HG02759 (cell line): ENCODE results near the gene THBS2.

Experiments used
- ATAC-seq: cut with Tn5 transposase; IDR thresholded peaks from one replicate; pipeline ENCODE4 v1.9.1; 2021; ENCODE audit warnings: mild to moderate bottlenecking, moderate library complexity; ENCODE audit not compliant: unreplicated experiment

Gene THBS2

GRCh38 chr6:169251371-169251802, 2.3 kb downstream of the THBS2 start:
- ATAC-seq = no peak

GRCh38 chr6:169250660-169251059, 3.0 kb downstream of the THBS2 start:
- no peak for ATAC-seq

- no peak for ATAC-seq
Measured at GRCh38 chr6:169249057-169249456, 4.6 kb downstream of the THBS2 start.

GRCh38 chr6:169248521-169248971, 5.1 kb downstream of the THBS2 start:
- no peak for ATAC-seq

- no peak for ATAC-seq
Measured at GRCh38 chr6:169247991-169248390, 5.7 kb downstream of the THBS2 start.

- ATAC-seq = no peak
Measured at GRCh38 chr6:169247419-169247818, 6.2 kb downstream of the THBS2 start.

GRCh38 chr6:169246445-169246844, 7.2 kb downstream of the THBS2 start:
- ATAC-seq = no peak

- no peak for ATAC-seq
Measured at GRCh38 chr6:169244684-169245383, 8.8 kb downstream of the THBS2 start.

GRCh38 chr6:169243661-169244060, 10.0 kb downstream of the THBS2 start:
- no peak for ATAC-seq

GRCh38 chr6:169243186-169243585, 10.5 kb downstream of the THBS2 start:
- no peak for ATAC-seq

- ATAC-seq = no peak
Measured at GRCh38 chr6:169241688-169242350, 11.8 kb downstream of the THBS2 start.

GRCh38 chr6:169240591-169241390, 12.9 kb downstream of the THBS2 start:
- ATAC-seq = no peak

- ATAC-seq = no peak
Measured at GRCh38 chr6:169240125-169240524, 13.5 kb downstream of the THBS2 start.

- ATAC-seq = no peak
Measured at GRCh38 chr6:169239181-169239580, 14.5 kb downstream of the THBS2 start.

GRCh38 chr6:169238766-169239165, 14.9 kb downstream of the THBS2 start:
- no peak for ATAC-seq

GRCh38 chr6:169237496-169238134, 16.0 kb downstream of the THBS2 start:
- no peak for ATAC-seq

GRCh38 chr6:169236988-169237387, 16.7 kb downstream of the THBS2 start:
- ATAC-seq = no peak

GRCh38 chr6:169236545-169236944, 17.1 kb downstream of the THBS2 start:
- no peak for ATAC-seq

GRCh38 chr6:169235286-169235685, 18.4 kb downstream of the THBS2 start:
- ATAC-seq = no peak

GRCh38 chr6:169234634-169235033, 19.0 kb downstream of the THBS2 start:
- ATAC-seq = no peak

GRCh38 chr6:169233832-169234231, 19.8 kb downstream of the THBS2 start:
- no peak for ATAC-seq
